ENCODE measurements around the gene TMEM204. TPM values are rescaled to one million over a fixed set of nuclear protein-coding genes. Genes with fewer than 3 reads are reported as not detected.

Gene TMEM204
- total RNA-seq, 6 donors from 2014 or later: 31.4 to 112 (median 48.4) TPM

- no peak for TF ChIP-seq POLR2AphosphoS5 (IDR thresholded peaks at IDR 0.05)
- TF ChIP-seq EP300 (IDR thresholded peaks at IDR 0.05): no peak
- no peak for TF ChIP-seq CTCF (IDR thresholded peaks at IDR 0.05)
- no peak for TF ChIP-seq POLR2A (IDR thresholded peaks at IDR 0.05)
- DNase-seq: peak in 1 of 2 donors; percentile 83
These were observed 6.6 kb upstream of the TMEM204 start for GRCh38 chr16:1526608-1527555.

GRCh38 chr16:1527836-1528811 is 5.3 kb upstream of the TMEM204 start:
- H3K27me3 ChIP-seq: no peaks in the 10 kb centered on the region
- peak in 1 of 6 experiments; percentile 28 for TF ChIP-seq CTCF (IDR thresholded peaks at IDR 0.05)
- peak in 2 of 4 donors; percentile 38 to 57 for TF ChIP-seq EP300 (IDR thresholded peaks at IDR 0.05)
- peak; percentile 46 to 67 for TF ChIP-seq POLR2AphosphoS5 (IDR thresholded peaks at IDR 0.05)
- peak in 1 of 4 donors; percentile 22 for TF ChIP-seq POLR2A (IDR thresholded peaks at IDR 0.05)

More at GRCh38 chr16:1526608-1527555, 6.6 kb upstream of the TMEM204 start:
- Histone ChIP-seq H3K4me3 (no peak overlapping the region), H3K4me1 (peaks cover 31 to 54% (median 48%) of the 10 kb centered on the region in 4 donors), H3K27me3 (no peaks in the 10 kb centered on the region), H3K9me3 (no peaks in the 10 kb centered on the region), H3K27ac (peak overlapping the region; percentile 46 to 72 (median 64)), H3K36me3 (peaks cover 0 to 19% (median 7%) of the 10 kb centered on the region in 4 donors)
- 79 to 81% methylated on average over 30 to 34 of the region's 38 CpGs for WGBS, 2 donors
- no peak for ATAC-seq (ENCODE audit: low FRiP score in 2 of 2)

GRCh38 chr16:1528921-1529537 is 4.4 kb upstream of the TMEM204 start:
- TF ChIP-seq POLR2A (IDR thresholded peaks at IDR 0.05): no peak
- no peak for TF ChIP-seq CTCF (IDR thresholded peaks at IDR 0.05)
- TF ChIP-seq POLR2AphosphoS5 (IDR thresholded peaks at IDR 0.05): no peak
- no peak for TF ChIP-seq EP300 (IDR thresholded peaks at IDR 0.05)
- DNase-seq (peak in 1 of 2 donors; percentile 76), ATAC-seq (ENCODE audit: low FRiP score in 2 of 2) (no peak)
- H3K36me3 ChIP-seq: peaks cover 0 to 6% (median 3%) of the 10 kb centered on the region in 4 donors
- H3K27ac ChIP-seq: peak overlapping the region; percentile 33 to 97 (median 94)
- no peaks in the 10 kb centered on the region for H3K27me3 ChIP-seq
- peaks cover 44 to 67% (median 53%) of the 10 kb centered on the region in 4 donors for H3K4me1 ChIP-seq
- no peaks in the 10 kb centered on the region for H3K9me3 ChIP-seq
- 92 to 94% methylated on average over 9 to 29 of the region's 29 CpGs for WGBS, 2 donors
- H3K4me3 ChIP-seq: no peak overlapping the region

More at GRCh38 chr16:1527836-1528811, 5.3 kb upstream of the TMEM204 start:
- H3K36me3 ChIP-seq: peaks cover 0 to 15% (median 5%) of the 10 kb centered on the region in 4 donors
- peaks cover 42 to 65% (median 53%) of the 10 kb centered on the region in 4 donors for H3K4me1 ChIP-seq
- WGBS, 2 donors: 64 to 67% methylated on average over 23 to 41 of the region's 42 CpGs
- H3K9me3 ChIP-seq: no peaks in the 10 kb centered on the region
- ATAC-seq (ENCODE audit: low FRiP score in 2 of 2) (peak in 1 of 2 donors; percentile 4), DNase-seq (peak in 1 of 2 donors; percentile 60)
- H3K27ac ChIP-seq: peak overlapping the region; percentile 60 to 97 (median 81)
- H3K4me3 ChIP-seq: no peak overlapping the region

- Histone ChIP-seq H3K4me1 (peaks cover 44 to 67% (median 53%) of the 10 kb centered on the region in 4 donors), H3K9me3 (no peaks in the 10 kb centered on the region), H3K27me3 (no peaks in the 10 kb centered on the region), H3K4me3 (peak overlapping the region in 2 of 4 donors; percentile 75 to 87), H3K27ac (peak overlapping the region; percentile 93 to 97 (median 96)), H3K36me3 (peaks cover 0 to 8% (median 4%) of the 10 kb centered on the region in 4 donors)
- DNase-seq (no peak), ATAC-seq (ENCODE audit: low FRiP score in 2 of 2) (no peak)
- 87 to 95% methylated on average over 23 to 27 of the region's 27 CpGs for WGBS, 2 donors
- TF ChIP-seq POLR2A (IDR thresholded peaks at IDR 0.05) (no peak), EP300 (IDR thresholded peaks at IDR 0.05) (no peak), CTCF (IDR thresholded peaks at IDR 0.05) (no peak), POLR2AphosphoS5 (IDR thresholded peaks at IDR 0.05) (no peak)
These were observed 3.0 kb upstream of the TMEM204 start for GRCh38 chr16:1530349-1530882.
